HepG2 (cell line): ENCODE data around the gene SYNPO. TPM values are rescaled to one million over a fixed set of nuclear protein-coding genes. Genes with fewer than 3 reads are reported as not detected.

Source experiments
- ATAC-seq: fragments of 200-7000 bp; cut with Tn5 transposase; 3 replicates; pipeline ENCODE4 v1.9.1; 2020; ENCODE audit warnings: mild to moderate bottlenecking, moderate library complexity
- BruUV-seq: library from RNA; stranded (reverse); fragments of 400-500 nt; replicated peaks from 2 replicates; lab custom pipeline; 2021; lab: Mats Ljungman, UMichigan
- CTCF ChIA-PET: fragments of 300-600 bp; formaldehyde crosslinking; extraction: SDS; loops from one replicate; lab custom pipeline; 2021; ENCODE audit warnings: low total read pairs, inconsistent platforms, low intra/inter-chr PET ratio; lab: Yijun Ruan, JAX
- POLR2A ChIA-PET: fragments of 350-600 bp; sonication (Branson Sonifier 250); formaldehyde crosslinking; loops from one replicate; lab custom pipeline; 2020; ENCODE audit warnings: antibody characterized with exemption, inconsistent platforms; lab: Yijun Ruan, JAX
- DNase-seq: peaks from one replicate; pipeline ENCODE4 v3.0.0-alpha.2; 2015; ENCODE audit warnings: low spot score
- FAIRE-seq: peaks from 3 replicates; lab custom pipeline; 2011; peaks lifted over from hg19 to GRCh38; lab: Jason Lieb, UNC
- H2AFZ ChIP-seq: one replicate; pipeline ENCODE4 v1.6.1; 2011; ENCODE audit warnings: low read length, inconsistent platforms
- H3K27ac ChIP-seq: fragments of 300-600 bp; 3 replicates; pipeline ENCODE4 v1.8.0; 2011; ENCODE audit warnings: mixed run types, mild to moderate bottlenecking, mixed read lengths, low read length, inconsistent platforms; ENCODE audit not compliant: insufficient read depth; ENCODE audit errors: extremely low read length
- H3K27me3 ChIP-seq, 2 experiments: fragments of 200-600 bp in 1 of 2; 2 replicates in 1 of 2; 3 replicates in 1 of 2; pipeline versions ENCODE4 v1.6.0 to v1.8.0; 2011; ENCODE audit warnings: low read length in 2 of 2, mild to moderate bottlenecking in 2 of 2, moderate library complexity in 2 of 2, inconsistent platforms in 1 of 2; ENCODE audit not compliant: insufficient read depth in 2 of 2, control insufficient read depth in 1 of 2
- H3K36me3 ChIP-seq, 2 experiments: fragments of 200-600 bp in 1 of 2; replicated peaks in 1 of 2; 2 replicates in 1 of 2; 3 replicates in 1 of 2; pipeline versions ENCODE4 v1.5.1 to v1.8.0; 2011; ENCODE audit warnings: low read length in 2 of 2, inconsistent platforms in 1 of 2; ENCODE audit not compliant: insufficient read depth in 2 of 2, control insufficient read depth in 1 of 2
- H3K4me1 ChIP-seq: 2 replicates; pipeline ENCODE4 v1.5.1; 2012; ENCODE audit warnings: low read length, inconsistent platforms; ENCODE audit not compliant: insufficient read depth
- H3K4me2 ChIP-seq: 2 replicates; pipeline ENCODE4 v1.6.0; 2011; ENCODE audit warnings: low read depth, low read length, inconsistent platforms
- H3K4me3 ChIP-seq, 3 experiments: fragments of 200-600 bp in 1 of 3; sonication (generic), shearing (Covaris generic) in 1 of 3; replicated peaks in 1 of 3; 2 replicates each; pipeline ENCODE4 v1.5.1; 2011 to 2016; ENCODE audit warnings: low read length in 3 of 3, inconsistent platforms in 2 of 3, low read depth in 2 of 3, mild to moderate bottlenecking in 2 of 3, control low read depth in 1 of 3, mixed read lengths in 1 of 3; ENCODE audit not compliant: insufficient read depth in 1 of 3
- H3K79me2 ChIP-seq: one replicate; pipeline ENCODE4 v1.6.1; 2011; ENCODE audit warnings: low read length, inconsistent platforms; ENCODE audit not compliant: insufficient read depth
- H3K9ac ChIP-seq: 2 replicates; pipeline ENCODE4 v1.6.0; 2011; ENCODE audit warnings: mild to moderate bottlenecking, low read depth, low read length, inconsistent platforms; ENCODE audit not compliant: insufficient read depth
- H3K9me3 ChIP-seq: 2 replicates; pipeline ENCODE4 v1.5.1; 2012; ENCODE audit warnings: mild to moderate bottlenecking, low read length
- H4K20me1 ChIP-seq: 2 replicates; pipeline ENCODE4 v1.6.0; 2011; ENCODE audit warnings: inconsistent platforms, mild to moderate bottlenecking, low read length, moderate library complexity; ENCODE audit not compliant: insufficient read depth
- ETS1 ChIP-seq: sonication (generic); formaldehyde crosslinking; IDR thresholded peaks from 2 replicates; pipeline ENCODE4 v1.4.0; 2020; ENCODE audit warnings: missing genetic modification reagents
- ETV5 ChIP-seq: IDR thresholded peaks from 2 replicates; pipeline ENCODE4 v1.6.1; 2018; ENCODE audit warnings: missing biosample characterization, missing genetic modification reagents, inconsistent platforms, borderline replicate concordance
- GATAD2A ChIP-seq: IDR thresholded peaks from 2 replicates; pipeline ENCODE4 v1.6.1; 2016
- JUNB ChIP-seq: sonication (generic); formaldehyde crosslinking; IDR thresholded peaks from 2 replicates; pipeline ENCODE4 v1.8.0; 2022; ENCODE audit warnings: missing genetic modification reagents, mild to moderate bottlenecking, borderline replicate concordance
- KLF9 ChIP-seq: IDR thresholded peaks from 2 replicates; pipeline ENCODE4 v1.6.1; 2016; ENCODE audit warnings: low read depth
- PAXIP1 ChIP-seq: sonication (generic); formaldehyde crosslinking; conservative IDR thresholded peaks from 2 replicates; pipeline ENCODE4 v1.4.0; 2020; ENCODE audit warnings: mild to moderate bottlenecking, missing genetic modification reagents, moderate library complexity
- SALL1 ChIP-seq: sonication (generic); formaldehyde crosslinking; IDR thresholded peaks from 2 replicates; pipeline ENCODE4 v1.8.0; 2022; ENCODE audit warnings: mild to moderate bottlenecking, missing genetic modification reagents
- ZFP90 ChIP-seq: sonication (generic); formaldehyde crosslinking; IDR thresholded peaks from 2 replicates; pipeline ENCODE4 v1.8.0; 2022; ENCODE audit warnings: missing genetic modification reagents, mild to moderate bottlenecking, inconsistent platforms, borderline replicate concordance
- ZMYM4 ChIP-seq: sonication (generic); formaldehyde crosslinking; IDR thresholded peaks from 2 replicates; pipeline ENCODE4 v1.8.1; 2023; ENCODE audit warnings: mild to moderate bottlenecking, missing genetic modification reagents
- ZNF414 ChIP-seq: sonication (generic); formaldehyde crosslinking; IDR thresholded peaks from 2 replicates; pipeline ENCODE4 v1.5.0; 2020; ENCODE audit warnings: missing genetic modification reagents
- ZNF558 ChIP-seq: sonication (generic); formaldehyde crosslinking; IDR thresholded peaks from 2 replicates; pipeline ENCODE4 v1.9.0; 2022; ENCODE audit warnings: mild to moderate bottlenecking, missing genetic modification reagents, borderline replicate concordance
- ZNF646 ChIP-seq: sonication (generic); formaldehyde crosslinking; IDR thresholded peaks from 2 replicates; pipeline ENCODE4 v1.9.0; 2021; ENCODE audit warnings: mild to moderate bottlenecking, missing genetic modification reagents
- ZNF772 ChIP-seq: sonication (generic); formaldehyde crosslinking; IDR thresholded peaks from 2 replicates; pipeline ENCODE4 v1.5.0; 2020; ENCODE audit warnings: mild to moderate bottlenecking, missing genetic modification reagents
- whole genome bisulfite sequencing: methylation state at CpG from one replicate; pipeline ENCODE4 v1.1.6; 2017; ENCODE audit warnings: low lambda C conversion rate; 5-methylcytosine and 5-hydroxymethylcytosine counted together
- in situ Hi-C: cut with HindIII; loops from 2 replicates; pipeline ENCODE4 v1.10.0; 2017; ENCODE audit warnings: low pct_unique_long_range_greater_than_20kb; ENCODE audit not compliant: extremely low pct_ligation_motif_present
- intact Hi-C: fragments of 100-400 bp; cut with micrococcal nuclease; formaldehyde crosslinking; loops from one replicate; pipeline ENCODE4 v1.10.0; 2022; ENCODE audit not compliant: unreplicated experiment
- polyA plus RNA-seq, 8 experiments: library from polyadenylated mRNA; depleted of rRNA in 3 of 8; stranded (reverse) in 7 of 8; unstranded in 1 of 8; fragments of >200 nt; fragmentation: Illumina TruSeq in 4 of 8; extraction: Trizol in 4 of 8; gene quantifications; 2 replicates each; pipeline versions ENCODE4 v1.2.1 to v1.2.3, GENCODE V29; 2011 to 2016; ENCODE audit warnings: low read depth in 4 of 8, missing spikeins in 1 of 8, mixed read lengths in 1 of 8; ENCODE audit not compliant: insufficient read depth in 1 of 8
- total RNA-seq, 5 experiments: library from RNA; depleted of rRNA; stranded (reverse); fragments of >200 nt; fragmentation: Illumina TruSeq; extraction: Trizol; gene quantifications; 2 replicates each; pipeline ENCODE4 v1.2.3, GENCODE V29; 2016; ENCODE audit warnings: low read depth in 1 of 5

The SYNPO gene
- total and polyA plus RNA-seq, 2 of the 13 experiments (the other 11 are each of a cell fraction or from before 2014, with no cell fraction given), result 0.09 to 0.30 TPM

GRCh38 chr5:150605546-150605945 is 34.9 kb upstream of the SYNPO start:
- no TSS peak for BruUV-seq
- Histone ChIP-seq H3K9ac (no peak overlapping the region), H3K36me3 (no peaks in the 10 kb centered on the region), H3K27ac (no peak overlapping the region), H3K4me3 (no peak overlapping the region), H4K20me1 (no peaks in the 10 kb centered on the region), H2AFZ (no peak overlapping the region), H3K79me2 (no peaks in the 10 kb centered on the region), H3K9me3 (no peaks in the 10 kb centered on the region), H3K27me3 (peaks cover 2 to 11% of the 10 kb centered on the region in 2 experiments; a peak in 2 of 5 replicates), H3K4me2 (no peak overlapping the region), H3K4me1 (peaks cover 32% of the 10 kb centered on the region)
- peak; percentile 33 for DNase-seq
- FAIRE-seq, result peak; percentile 21
- in situ Hi-C loops, result no loop called here
- WGBS, result 5% methylated on average over 6 of the region's 6 CpGs
- POLR2A ChIA-PET, result no interaction called here
- intact Hi-C loops, result no loop called here
- peak; percentile 43 for ATAC-seq
- CTCF ChIA-PET, result no interaction called here
- TF ChIP-seq GATAD2A (CRISPR knock-in tag) (0 out of 2 replicates have a peak, but pooled peaks have one; percentile 23), ZFP90 (no peak), ZNF414 (0 out of 2 replicates have a peak, but pooled peaks have one; percentile 39), PAXIP1 (CRISPR knock-in tag) (peak; percentile 35; the same call in 1 of the 2 replicates), ZNF558 (CRISPR knock-in tag) (no peak), ZNF772 (CRISPR knock-in tag) (no peak), ETV5 (CRISPR knock-in tag) (peak; percentile 91), ETS1 (CRISPR knock-in tag) (no peak), JUNB (CRISPR knock-in tag) (peak; percentile 27; the same call in 1 of the 2 replicates), ZMYM4 (CRISPR knock-in tag) (0 out of 2 replicates have a peak, but pooled peaks have one; percentile 15), ZNF646 (CRISPR knock-in tag) (peak; percentile 91), KLF9 (no peak), SALL1 (peak; percentile 24; the same call in 1 of the 2 replicates)
